Panc1 (cell line): Measurements from ENCODE around the gene CA10.

Source experiments
- POLR2AphosphoS5 ChIP-seq: IDR thresholded peaks from 2 replicates; pipeline ENCODE4 v1.6.1; 2012; ENCODE audit warnings: mild to moderate bottlenecking, low read depth, low read length, moderate library complexity
- SIN3A ChIP-seq: IDR thresholded peaks from 2 replicates; pipeline ENCODE4 v1.6.1; 2012; ENCODE audit warnings: low read depth, mild to moderate bottlenecking, low read length, moderate library complexity, borderline replicate concordance; ENCODE audit not compliant: insufficient read depth
- TF ChIP-seq, protein P1 (sequence below): fragments of 450-650 bp; IDR thresholded peaks from 2 replicates; pipeline ENCODE4 v1.5.1; 2017; ENCODE audit warnings: mild to moderate bottlenecking

- TF ChIP-seq, protein P1, sequence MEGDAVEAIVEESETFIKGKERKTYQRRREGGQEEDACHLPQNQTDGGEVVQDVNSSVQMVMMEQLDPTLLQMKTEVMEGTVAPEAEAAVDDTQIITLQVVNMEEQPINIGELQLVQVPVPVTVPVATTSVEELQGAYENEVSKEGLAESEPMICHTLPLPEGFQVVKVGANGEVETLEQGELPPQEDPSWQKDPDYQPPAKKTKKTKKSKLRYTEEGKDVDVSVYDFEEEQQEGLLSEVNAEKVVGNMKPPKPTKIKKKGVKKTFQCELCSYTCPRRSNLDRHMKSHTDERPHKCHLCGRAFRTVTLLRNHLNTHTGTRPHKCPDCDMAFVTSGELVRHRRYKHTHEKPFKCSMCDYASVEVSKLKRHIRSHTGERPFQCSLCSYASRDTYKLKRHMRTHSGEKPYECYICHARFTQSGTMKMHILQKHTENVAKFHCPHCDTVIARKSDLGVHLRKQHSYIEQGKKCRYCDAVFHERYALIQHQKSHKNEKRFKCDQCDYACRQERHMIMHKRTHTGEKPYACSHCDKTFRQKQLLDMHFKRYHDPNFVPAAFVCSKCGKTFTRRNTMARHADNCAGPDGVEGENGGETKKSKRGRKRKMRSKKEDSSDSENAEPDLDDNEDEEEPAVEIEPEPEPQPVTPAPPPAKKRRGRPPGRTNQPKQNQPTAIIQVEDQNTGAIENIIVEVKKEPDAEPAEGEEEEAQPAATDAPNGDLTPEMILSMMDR = no peak
- TF ChIP-seq POLR2AphosphoS5 (no peak), SIN3A (no peak)
Measured at GRCh38 chr17:51630101-51630671, 528.3 kb downstream of the CA10 start.
